H1 (cell line): ENCODE measurements around the gene LSM6. TPM values are rescaled to one million over a fixed set of nuclear protein-coding genes. Genes with fewer than 3 reads are reported as not detected.

Source experiments
- CTCF ChIA-PET: fragments of 300-600 bp; sonication (Branson Sonifier 250); formaldehyde crosslinking; loops from one replicate; lab custom pipeline; 2021; ENCODE audit not compliant: partially characterized antibody; lab: Charles Lee
- POLR2A ChIA-PET: fragments of 300-600 bp; sonication (Branson Sonifier 250); formaldehyde crosslinking; loops from one replicate; lab custom pipeline; 2021; ENCODE audit warnings: inconsistent platforms; ENCODE audit not compliant: partially characterized antibody; lab: Charles Lee
- DNase-seq, 2 experiments: peaks; one replicate each; pipeline versions ENCODE4 v3.0.0 to v3.0.0-alpha.2; 2010 to 2022; ENCODE audit warnings: low spot score in 2 of 2, low read depth in 1 of 2, mixed read lengths in 1 of 2
- FAIRE-seq: peaks from 2 replicates; lab custom pipeline; 2011; peaks lifted over from hg19 to GRCh38; lab: Jason Lieb, UNC
- H2AFZ ChIP-seq: 2 replicates; pipeline ENCODE4 v1.8.1; 2012; ENCODE audit warnings: low read length, inconsistent platforms
- H2AK5ac ChIP-seq: 2 replicates; pipeline ENCODE4 v1.6.1; 2013; ENCODE audit warnings: low read depth, low read length
- H2BK120ac ChIP-seq: replicated peaks from 2 replicates; pipeline ENCODE3; 2013; ENCODE audit warnings: low read depth, low read length, inconsistent platforms
- H2BK12ac ChIP-seq: 2 replicates; pipeline ENCODE4 v1.6.1; 2013; ENCODE audit warnings: low read depth, low read length
- H2BK15ac ChIP-seq: 2 replicates; pipeline ENCODE4 v1.6.1; 2013; ENCODE audit warnings: low read length
- H2BK20ac ChIP-seq: 2 replicates; pipeline ENCODE4 v1.6.1; 2013; ENCODE audit warnings: low read length
- H2BK5ac ChIP-seq: 2 replicates; pipeline ENCODE4 v1.6.1; 2013; ENCODE audit warnings: low read depth, low read length
- H3K14ac ChIP-seq: 2 replicates; pipeline ENCODE4 v1.6.1; 2013; ENCODE audit warnings: inconsistent platforms; ENCODE audit not compliant: insufficient read length
- H3K18ac ChIP-seq: 2 replicates; pipeline ENCODE4 v1.6.1; 2013; ENCODE audit warnings: low read length; ENCODE audit errors: extremely low read depth
- H3K23ac ChIP-seq: 2 replicates; pipeline ENCODE4 v1.6.1; 2013; ENCODE audit warnings: inconsistent platforms; ENCODE audit not compliant: insufficient read length
- H3K23me2 ChIP-seq: 2 replicates; pipeline ENCODE4 v1.6.1; 2013; ENCODE audit warnings: low read depth, low read length
- H3K27ac ChIP-seq: 2 replicates; pipeline ENCODE4 v1.6.1; 2011; ENCODE audit warnings: low read depth, low read length, inconsistent platforms
- H3K27me3 ChIP-seq, 4 experiments: replicated peaks in 1 of 4; 1 replicate in 1 of 4; 2 replicates in 3 of 4; pipeline versions ENCODE4 v1.6.1 to v1.8.1; 2011 to 2013; ENCODE audit warnings: low read length in 3 of 4, mild to moderate bottlenecking in 3 of 4, inconsistent platforms in 2 of 4, mixed read lengths in 2 of 4, moderate library complexity in 1 of 4; ENCODE audit not compliant: control insufficient read depth in 3 of 4, insufficient read depth in 3 of 4; ENCODE audit errors: extremely low read depth in 1 of 4
- H3K36me3 ChIP-seq, 4 experiments: 2 replicates each; pipeline versions ENCODE4 v1.6.1 to v1.8.1; 2011 to 2013; ENCODE audit warnings: mild to moderate bottlenecking in 4 of 4, low read length in 3 of 4, moderate library complexity in 2 of 4, control low read depth in 1 of 4, inconsistent platforms in 1 of 4; ENCODE audit not compliant: insufficient read depth in 4 of 4, control insufficient read depth in 2 of 4
- H3K4ac ChIP-seq: replicated peaks from 2 replicates; pipeline ENCODE3; 2013; ENCODE audit warnings: low read length, low read depth, mixed read lengths, inconsistent platforms; ENCODE audit not compliant: insufficient read length
- H3K4me1 ChIP-seq, 4 experiments: replicated peaks in 1 of 4; 1 replicate in 1 of 4; 2 replicates in 3 of 4; pipeline versions ENCODE4 v1.6.1 to v1.8.1; 2011 to 2013; ENCODE audit warnings: low read length in 3 of 4, inconsistent platforms in 2 of 4, mixed read lengths in 1 of 4; ENCODE audit not compliant: insufficient read depth in 4 of 4, control insufficient read depth in 3 of 4
- H3K4me2 ChIP-seq, 2 experiments: 2 replicates each; pipeline versions ENCODE4 v1.6.1 to v1.8.1; 2011 to 2013; ENCODE audit warnings: low read depth in 2 of 2, low read length in 2 of 2, control low read depth in 1 of 2, inconsistent platforms in 1 of 2, mild to moderate bottlenecking in 1 of 2; ENCODE audit not compliant: insufficient read depth in 1 of 2
- H3K4me3 ChIP-seq, 4 experiments: fragments of 200-600, 300-600 bp in 1 of 4; sonication (generic), shearing (Covaris generic), sonication (Bioruptor Twin) in 1 of 4; 2 replicates each; pipeline versions ENCODE4 v1.5.1 to v1.8.1; 2011 to 2016; ENCODE audit warnings: low read length in 4 of 4, low read depth in 3 of 4, control low read depth in 2 of 4, inconsistent platforms in 2 of 4, mild to moderate bottlenecking in 2 of 4, mixed read lengths in 1 of 4, moderate library complexity in 1 of 4; ENCODE audit not compliant: insufficient read depth in 2 of 4; ENCODE audit errors: extremely low read depth in 1 of 4
- H3K56ac ChIP-seq: replicated peaks from 2 replicates; pipeline ENCODE3; 2013; ENCODE audit warnings: low read depth, mild to moderate bottlenecking, mixed read lengths, low read length, inconsistent platforms; ENCODE audit not compliant: insufficient read length
- H3K79me1 ChIP-seq: 2 replicates; pipeline ENCODE4 v1.6.1; 2013; ENCODE audit warnings: low read depth, low read length, control low read depth
- H3K79me2 ChIP-seq, 2 experiments: 2 replicates each; pipeline versions ENCODE4 v1.6.1 to v1.8.1; 2012 to 2013; ENCODE audit warnings: low read length in 2 of 2, mild to moderate bottlenecking in 2 of 2, inconsistent platforms in 1 of 2; ENCODE audit not compliant: insufficient read depth in 2 of 2, control insufficient read depth in 1 of 2
- H3K9ac ChIP-seq, 4 experiments: replicated peaks in 1 of 4; 1 replicate in 1 of 4; 2 replicates in 3 of 4; pipeline versions ENCODE4 v1.6.1 to v1.8.1; 2011 to 2013; ENCODE audit warnings: low read depth in 3 of 4, low read length in 3 of 4, control low read depth in 2 of 4, mild to moderate bottlenecking in 2 of 4, moderate library complexity in 2 of 4, inconsistent platforms in 1 of 4; ENCODE audit errors: extremely low read depth in 1 of 4
- H3K9me3 ChIP-seq, 2 experiments: 2 replicates each; pipeline versions ENCODE4 v1.6.1 to v1.8.1; 2012 to 2013; ENCODE audit warnings: mild to moderate bottlenecking in 2 of 2, moderate library complexity in 2 of 2, control low read depth in 1 of 2, inconsistent platforms in 1 of 2, low read depth in 1 of 2, low read length in 1 of 2, mixed read lengths in 1 of 2; ENCODE audit not compliant: insufficient read depth in 2 of 2
- H4K20me1 ChIP-seq, 2 experiments: replicated peaks in 1 of 2; 2 replicates each; pipeline versions ENCODE3 to v1.8.1; 2011 to 2013; ENCODE audit warnings: inconsistent platforms in 2 of 2, low read length in 2 of 2, mild to moderate bottlenecking in 1 of 2; ENCODE audit not compliant: insufficient read depth in 2 of 2, control insufficient read depth in 1 of 2
- H4K5ac ChIP-seq: 2 replicates; pipeline ENCODE4 v1.6.1; 2013; ENCODE audit warnings: low read length, low read depth, mixed read lengths, inconsistent platforms; ENCODE audit not compliant: insufficient read length
- H4K8ac ChIP-seq: 2 replicates; pipeline ENCODE4 v1.8.0; 2013; ENCODE audit warnings: mild to moderate bottlenecking, moderate library complexity, low read length, inconsistent platforms; ENCODE audit not compliant: insufficient read depth; ENCODE audit errors: extremely low read depth
- H4K91ac ChIP-seq: replicated peaks from 2 replicates; pipeline ENCODE3; 2013; ENCODE audit warnings: low read length, mixed read lengths, inconsistent platforms; ENCODE audit not compliant: insufficient read length
- KDM5A ChIP-seq: fragments of 200-600 bp; IDR thresholded peaks from 2 replicates; pipeline ENCODE4 v1.7.1; 2012; ENCODE audit warnings: mild to moderate bottlenecking, low read length, inconsistent platforms, mixed read lengths
- POU5F1 ChIP-seq: IDR thresholded peaks from 2 replicates; pipeline ENCODE4 v1.6.1; 2011; ENCODE audit warnings: low read depth, mild to moderate bottlenecking, low read length, moderate library complexity
- RAD21 ChIP-seq, 2 experiments: IDR thresholded peaks in 1 of 2; conservative IDR thresholded peaks in 1 of 2; 2 replicates each; pipeline ENCODE4 v1.6.1; 2011; ENCODE audit warnings: low read depth in 2 of 2, low read length in 2 of 2, improper control_type of control experiment in 1 of 2, inconsistent platforms in 1 of 2, mild to moderate bottlenecking in 1 of 2, moderate library complexity in 1 of 2
- RFX5 ChIP-seq: IDR thresholded peaks from 2 replicates; pipeline ENCODE4 v1.6.1; 2011; ENCODE audit warnings: low read depth, low read length, improper control_type of control experiment, borderline replicate concordance
- WGBS, 2 experiments: shearing (Covaris generic) in 1 of 2; methylation state at CpG; one replicate each; pipeline versions ENCODE4 v1.1.6 to v1.1.7; 2013 to 2015; ENCODE audit warnings: low lambda C conversion rate in 2 of 2, mixed read lengths in 2 of 2, inconsistent platforms in 1 of 2, low coverage in 1 of 2, missing lambda C conversion rate in 1 of 2; ENCODE audit not compliant: insufficient replicate concordance in 2 of 2, insufficient coverage in 1 of 2, insufficient read length in 1 of 2; ENCODE audit errors: extremely low coverage in 1 of 2, missing lambda C conversion rate in 1 of 2; 5-methylcytosine and 5-hydroxymethylcytosine counted together
- polyA plus RNA-seq, 7 experiments: library from polyadenylated mRNA; depleted of rRNA in 3 of 7; stranded (reverse) in 5 of 7; unstranded in 2 of 7; fragments of >200 nt in 5 of 7; fragments of 200-250 nt in 2 of 7; gene quantifications; 1 replicate in 5 of 7; 2 replicates in 1 of 7; 4 replicates in 1 of 7; pipeline versions ENCODE4 v1.2.1 to v1.2.3, GENCODE V29; 2011 to 2013; ENCODE audit warnings: missing spikeins in 2 of 7, mixed read lengths in 2 of 7
- total RNA-seq: library from RNA; stranded (reverse); fragmentation: NEBNext Ultra II Directional; extraction: Animal tissue kit (Norgen Biotek cat#: 25700); gene quantifications from 2 replicates; pipeline ENCODE4 v1.2.1, GENCODE V29; 2021
- TF ChIP-seq, protein P1 (sequence below): IDR thresholded peaks from 2 replicates; pipeline ENCODE4 v1.6.1; 2011; ENCODE audit warnings: low read length, improper control_type of control experiment

The LSM6 gene
- total and polyA plus RNA-seq, 2 of the 8 experiments (the other 6 are each of a cell fraction or from before 2014, with no cell fraction given) = 40.2 to 63.4 TPM

DNA sequence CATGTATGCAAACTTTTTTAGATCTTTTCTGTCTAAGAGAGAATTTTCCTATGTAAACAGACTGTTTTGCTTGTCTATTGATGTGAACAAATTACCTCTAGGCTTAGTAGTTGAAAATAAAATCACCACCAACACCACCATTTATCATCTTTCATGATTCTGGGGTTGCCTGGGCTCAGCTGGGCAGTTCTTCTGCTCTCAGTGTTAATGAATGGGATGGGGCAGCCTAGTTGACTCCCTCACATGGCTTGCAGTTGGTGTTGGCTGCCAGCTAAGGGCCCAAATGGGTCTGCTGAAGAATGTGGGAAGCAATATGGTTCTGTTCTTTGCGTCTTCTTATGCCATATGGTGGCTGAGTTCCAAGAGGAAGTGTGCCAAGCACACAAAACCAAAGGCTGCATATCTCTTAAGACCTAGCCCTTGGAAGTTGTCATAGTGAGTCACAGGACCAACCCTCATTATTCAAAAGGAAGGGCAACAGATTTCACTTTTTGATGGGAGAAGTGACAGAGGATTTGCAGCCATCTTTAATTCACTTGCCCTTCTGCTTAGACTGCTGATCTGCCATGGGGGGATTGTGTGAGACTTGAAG, 56.7 kb downstream of the LSM6 start:
- no peak overlapping the region for H4K91ac ChIP-seq
- H2AFZ ChIP-seq = no peak overlapping the region
- no peaks in the 10 kb centered on the region for H3K4me1 ChIP-seq
- no peak overlapping the region for H2BK20ac ChIP-seq
- no peaks in the 10 kb centered on the region; a peak in 1 of 4 replicates for H3K9me3 ChIP-seq
- no peak overlapping the region for H3K4ac ChIP-seq
- no peak overlapping the region for H3K14ac ChIP-seq
- WGBS, 2 experiments = 80% methylated on average over 1 of the region's 1 CpG; no CpG with 5 or more reads in 1 of the 2 experiments
- H4K8ac ChIP-seq = no peak overlapping the region
- no peak overlapping the region for H3K4me2 ChIP-seq
- POLR2A ChIA-PET = no interaction called here
- H3K4me3 ChIP-seq = no peak overlapping the region
- no peak overlapping the region for H3K56ac ChIP-seq
- H4K20me1 ChIP-seq = no peaks in the 10 kb centered on the region
- no peak overlapping the region for H3K27ac ChIP-seq
- H2BK15ac ChIP-seq = no peak overlapping the region
- H3K27me3 ChIP-seq = no peaks in the 10 kb centered on the region
- no peak overlapping the region for H2AK5ac ChIP-seq
- H2BK12ac ChIP-seq = no peak overlapping the region
- CTCF ChIA-PET = interaction anchor here (0.5 to 0.6 kb wide), 2 partner anchors 11 to 456 kb away, joined by 3 to 4 read pairs; no protein-coding TSS in a partner anchor
- no peak overlapping the region for H2BK120ac ChIP-seq
- no peaks in the 10 kb centered on the region for H3K79me2 ChIP-seq
- no peaks in the 10 kb centered on the region for H3K23me2 ChIP-seq
- H3K36me3 ChIP-seq = no peaks in the 10 kb centered on the region
- no peak overlapping the region for H2BK5ac ChIP-seq
- TF ChIP-seq RAD21 (IDR thresholded peaks at IDR 0.05 in 1 of 2, conservative IDR thresholded peaks at IDR 0.05 in 1 of 2; ENCODE audit: low read depth in 2 of 2, low read length in 2 of 2) = no peak
- TF ChIP-seq RFX5 = no peak
- no peak for TF ChIP-seq POU5F1
- TF ChIP-seq KDM5A = no peak
- TF ChIP-seq, protein P1, sequence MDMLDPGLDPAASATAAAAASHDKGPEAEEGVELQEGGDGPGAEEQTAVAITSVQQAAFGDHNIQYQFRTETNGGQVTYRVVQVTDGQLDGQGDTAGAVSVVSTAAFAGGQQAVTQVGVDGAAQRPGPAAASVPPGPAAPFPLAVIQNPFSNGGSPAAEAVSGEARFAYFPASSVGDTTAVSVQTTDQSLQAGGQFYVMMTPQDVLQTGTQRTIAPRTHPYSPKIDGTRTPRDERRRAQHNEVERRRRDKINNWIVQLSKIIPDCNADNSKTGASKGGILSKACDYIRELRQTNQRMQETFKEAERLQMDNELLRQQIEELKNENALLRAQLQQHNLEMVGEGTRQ = no peak
- no peak overlapping the region for H3K18ac ChIP-seq
- no peaks in the 10 kb centered on the region for H3K79me1 ChIP-seq
- no peak for DNase-seq
- no peak overlapping the region for H3K9ac ChIP-seq
- no peak for FAIRE-seq
- no peak overlapping the region for H3K23ac ChIP-seq
- no peak overlapping the region for H4K5ac ChIP-seq
